Urothelium cell line (cell line): ENCODE data around the gene HCAR3.
"Not testable (repeated sequence)": the region's sequence is repeated elsewhere in the genome, so short reads cannot be mapped to it uniquely, and the experiment has no call there.

Source experiments
- DNase-seq: peaks from one replicate; pipeline ENCODE4 v3.0.0; 2011; ENCODE audit warnings: low spot score, mixed read lengths
- FAIRE-seq: peaks from 2 replicates; lab custom pipeline; 2011; peaks lifted over from hg19 to GRCh38; lab: Jason Lieb, UNC

Gene HCAR3

DNA sequence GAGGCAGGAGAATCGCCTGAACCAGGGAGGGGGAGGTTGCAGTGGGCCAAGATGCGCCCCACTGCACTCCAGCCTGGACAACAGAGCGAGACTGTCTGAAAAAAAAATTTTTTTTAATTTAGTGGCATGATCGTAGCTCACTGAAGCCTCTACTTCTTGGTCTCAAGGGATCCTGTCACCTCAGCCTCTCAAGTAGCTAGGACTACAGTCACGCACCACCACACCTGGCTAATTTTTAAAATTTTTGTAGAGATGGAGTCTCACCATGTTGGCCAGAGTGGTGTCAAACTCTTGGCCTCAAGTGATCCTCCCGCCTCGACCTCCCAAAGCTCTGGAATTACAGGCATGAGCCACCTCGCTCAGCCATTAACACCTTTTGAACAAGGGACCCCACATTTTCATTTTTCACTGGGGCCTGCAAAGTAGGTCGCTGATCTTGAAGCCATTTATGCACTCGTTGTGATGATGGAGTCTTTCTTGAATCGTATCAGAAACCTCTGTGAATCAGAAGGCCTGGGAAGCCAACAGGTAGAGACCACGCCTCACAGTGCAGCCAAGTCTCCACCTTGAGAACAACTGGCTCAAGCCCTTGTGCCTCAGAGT lies 8.1 kb upstream of the HCAR3 start:
- FAIRE-seq (no peak), DNase-seq (no peak)

DNA sequence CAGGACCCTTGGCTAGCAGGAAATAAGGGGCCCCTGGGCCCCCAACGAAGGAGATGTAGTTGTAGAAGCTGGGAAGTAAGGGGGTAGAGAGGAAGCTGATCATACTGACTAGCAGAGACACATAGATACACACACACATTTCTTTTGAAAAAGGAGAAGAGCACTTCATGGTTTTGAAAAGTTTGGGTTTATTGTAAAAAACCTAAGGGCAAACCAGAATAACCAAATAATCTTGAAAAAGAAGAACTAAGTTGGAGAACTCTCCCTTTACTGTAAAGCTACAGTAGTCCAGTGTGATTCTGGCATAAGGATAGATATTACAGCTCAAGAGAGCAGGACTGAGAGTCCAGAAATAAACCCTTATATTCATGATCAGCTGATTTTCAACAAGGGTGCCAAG lies 5.8 kb upstream of the HCAR3 start:
- DNase-seq (no peak), FAIRE-seq (no peak)

DNA sequence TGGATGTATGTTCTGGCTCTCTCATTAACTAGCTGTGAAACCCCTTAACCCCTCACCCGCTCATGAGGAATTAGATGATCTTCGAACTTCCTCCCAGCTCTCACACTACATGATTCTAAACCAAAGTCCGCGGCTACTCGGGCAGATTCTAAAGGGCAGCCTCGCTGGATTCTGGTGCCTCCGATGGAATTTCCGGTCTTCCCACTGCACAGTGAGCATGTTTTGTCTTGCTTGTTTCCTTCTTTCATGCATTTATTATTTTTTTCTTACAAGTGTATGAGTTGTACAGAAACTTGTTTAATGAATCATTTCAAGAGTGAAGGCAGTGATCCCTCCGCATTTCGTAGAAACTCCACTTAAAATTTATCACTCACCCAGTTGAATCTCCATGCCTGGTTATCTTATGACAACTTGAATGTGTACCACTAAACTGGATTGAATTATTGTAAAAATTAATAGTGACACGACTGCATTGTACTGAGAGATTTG lies 4.5 kb upstream of the HCAR3 start:
- FAIRE-seq (no peak), DNase-seq (no peak)

GRCh38 chr12:122715211-122715610 lies 1.4 kb downstream of the HCAR3 start:
- DNase-seq, FAIRE-seq: not testable (repeated sequence)

DNA sequence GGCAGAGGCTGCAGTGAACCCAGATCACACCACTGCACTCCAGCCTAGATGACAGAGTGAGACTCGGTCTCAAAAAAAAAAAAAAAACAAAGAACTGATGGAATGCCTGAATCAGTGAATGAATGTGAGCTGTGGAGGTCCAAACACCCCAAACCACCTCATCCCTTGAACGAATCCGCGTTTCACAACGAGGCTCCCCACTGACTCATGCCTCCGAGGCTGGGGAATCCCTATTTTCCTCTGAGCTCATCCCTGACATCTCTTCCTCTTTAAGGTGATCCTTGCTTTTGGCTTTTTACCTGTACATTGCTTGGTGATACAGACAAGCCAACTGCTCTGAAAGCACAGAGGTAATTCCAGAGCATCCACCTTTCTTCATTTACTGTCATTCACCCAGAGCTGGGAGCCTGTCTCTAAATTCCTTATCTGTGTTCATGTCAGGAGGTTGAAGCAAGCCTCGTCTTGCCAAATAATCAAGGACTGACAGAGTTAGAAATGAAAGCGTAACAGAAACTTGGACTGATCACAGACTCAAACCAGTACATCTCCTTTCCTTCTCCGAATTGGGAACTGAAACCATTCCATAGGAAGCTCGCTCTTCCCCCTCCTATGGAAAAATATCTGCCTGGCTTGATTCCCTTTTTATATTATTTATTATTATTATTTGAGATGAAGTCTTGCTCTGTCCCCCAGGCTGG lies 3.0 kb downstream of the HCAR3 start:
- not testable (repeated sequence) for DNase-seq, FAIRE-seq

DNA sequence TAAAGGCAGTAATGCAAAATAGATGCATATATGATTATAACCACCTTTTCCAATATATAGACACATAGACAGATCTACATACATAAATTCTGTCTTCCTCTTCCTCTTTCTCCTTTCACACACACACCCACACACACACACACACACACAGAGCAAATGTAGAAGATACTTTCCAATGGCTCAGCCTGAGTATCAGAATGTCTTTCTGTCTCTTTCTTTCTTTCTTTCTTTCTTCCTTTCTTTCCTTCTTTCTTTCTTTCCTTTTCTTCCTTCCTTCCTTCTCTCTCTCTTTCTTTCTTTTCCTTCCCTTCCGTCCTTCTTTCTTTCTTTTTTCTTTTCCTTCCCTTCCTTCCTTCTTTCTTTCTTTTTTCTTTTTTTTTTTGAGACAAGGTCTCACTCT lies 5.3 kb downstream of the HCAR3 start:
- not testable (repeated sequence) for DNase-seq, FAIRE-seq

DNA sequence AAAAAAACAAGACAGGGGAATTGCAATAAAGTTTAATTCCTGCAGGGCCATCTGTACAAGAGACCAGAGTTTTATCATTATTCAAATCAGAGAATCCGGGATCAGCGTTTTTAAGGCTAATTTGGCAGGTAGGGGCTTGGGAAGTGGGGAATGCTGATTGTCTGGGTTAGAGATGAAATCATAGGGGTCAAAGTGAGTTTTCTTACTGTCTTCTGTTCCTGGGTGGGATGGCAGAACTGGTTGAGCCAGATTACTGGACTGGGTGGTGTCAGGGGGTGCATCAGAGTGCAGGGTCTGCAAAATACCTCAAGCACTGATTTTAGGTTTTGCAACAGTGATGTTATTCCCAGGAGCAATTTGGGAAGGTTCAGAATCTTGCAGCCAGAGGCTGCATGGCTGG lies 6.3 kb downstream of the HCAR3 start:
- FAIRE-seq, result not testable (repeated sequence)

DNA sequence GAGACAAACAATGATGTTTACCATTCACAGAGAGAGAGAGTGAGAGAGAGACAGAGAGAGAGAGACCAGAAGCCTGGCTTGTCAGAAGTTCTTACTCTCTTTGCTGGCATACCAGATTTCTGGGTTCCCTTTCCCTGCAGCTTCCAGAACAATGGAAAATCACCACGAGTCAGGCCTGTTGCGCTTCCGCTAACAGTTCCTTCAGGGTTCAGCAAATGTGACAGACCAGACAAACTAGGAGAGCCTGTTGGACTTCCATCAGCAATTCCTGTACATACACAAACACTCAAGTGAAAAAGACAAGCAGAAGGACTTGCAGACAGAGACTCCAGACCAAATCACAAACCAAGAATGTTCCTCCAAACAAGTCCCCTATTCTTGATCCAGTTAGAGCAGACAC lies 7.3 kb downstream of the HCAR3 start:
- DNase-seq, FAIRE-seq: not testable (repeated sequence)

More for the DNA sequence above, 6.3 kb downstream of the HCAR3 start:
- not testable (repeated sequence) for DNase-seq

- FAIRE-seq, result not testable (repeated sequence)
Measured at GRCh38 chr12:122703841-122704240, 12.8 kb downstream of the HCAR3 start.

GRCh38 chr12:122702890-122703611 lies 13.6 kb downstream of the HCAR3 start, which contains the start of gene HCAR2:
Gene HCAR2, minus strand, starts transcription at chr12:122703357. Its CDS starts 74 bp downstream, at chr12:122703283.
- not testable (repeated sequence) for FAIRE-seq, DNase-seq

More at GRCh38 chr12:122703841-122704240, 12.8 kb downstream of the HCAR3 start:
- DNase-seq, result not testable (repeated sequence)

DNA sequence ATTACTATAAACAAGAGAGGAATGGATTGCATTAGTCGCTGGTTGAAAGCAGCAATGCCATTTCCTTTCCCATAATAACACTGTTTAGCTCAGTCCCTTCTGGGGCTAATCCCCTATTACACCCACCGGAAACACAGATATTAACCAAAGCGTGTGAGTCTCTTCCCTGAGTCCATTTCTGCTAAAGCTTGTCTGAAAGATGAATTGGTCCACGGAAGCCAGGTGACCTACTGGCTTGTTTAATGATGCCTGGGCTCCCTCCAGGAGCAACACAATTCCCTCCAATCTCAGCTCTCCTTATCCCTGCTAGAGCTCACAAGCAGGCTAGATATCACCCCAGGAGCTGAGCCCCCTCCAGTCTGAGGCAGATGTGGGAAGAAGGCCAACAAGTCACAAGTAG lies 15.1 kb downstream of the HCAR3 start:
- not testable (repeated sequence) for DNase-seq, FAIRE-seq

GRCh38 chr12:122700038-122700710 lies 16.4 kb downstream of the HCAR3 start:
- DNase-seq, FAIRE-seq: not testable (repeated sequence)

DNA sequence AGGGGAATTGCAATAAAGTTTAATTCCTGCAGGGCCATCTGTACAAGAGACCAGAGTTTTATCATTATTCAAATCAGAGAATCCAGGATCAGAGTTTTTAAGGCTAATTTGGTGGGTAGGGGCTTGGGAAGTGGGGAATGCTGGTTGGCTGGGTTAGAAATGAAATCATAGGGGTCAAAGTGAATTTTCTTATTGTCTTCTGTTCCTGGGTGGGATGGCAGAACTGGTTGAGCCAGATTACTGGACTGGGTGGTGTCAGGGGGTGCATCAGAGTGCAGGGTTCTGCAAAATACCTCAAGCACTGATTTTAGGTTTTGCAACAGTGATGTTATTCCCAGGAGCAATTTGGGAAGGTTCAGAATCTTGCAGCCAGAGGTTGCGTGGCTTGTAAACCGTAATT lies 19.7 kb downstream of the HCAR3 start:
- DNase-seq, FAIRE-seq: not testable (repeated sequence)

- FAIRE-seq (no peak), DNase-seq (no peak)
Measured at GRCh38 chr12:122691566-122691965, 25.0 kb downstream of the HCAR3 start.

GRCh38 chr12:122688291-122688690 lies 28.3 kb downstream of the HCAR3 start:
- no peak for DNase-seq
- no peak for FAIRE-seq

GRCh38 chr12:122687086-122687485 lies 29.5 kb downstream of the HCAR3 start:
- DNase-seq (peak; percentile 18), FAIRE-seq (no peak)

- no peak for FAIRE-seq
- no peak for DNase-seq
Measured at GRCh38 chr12:122686538-122686937, 30.1 kb downstream of the HCAR3 start.

DNA sequence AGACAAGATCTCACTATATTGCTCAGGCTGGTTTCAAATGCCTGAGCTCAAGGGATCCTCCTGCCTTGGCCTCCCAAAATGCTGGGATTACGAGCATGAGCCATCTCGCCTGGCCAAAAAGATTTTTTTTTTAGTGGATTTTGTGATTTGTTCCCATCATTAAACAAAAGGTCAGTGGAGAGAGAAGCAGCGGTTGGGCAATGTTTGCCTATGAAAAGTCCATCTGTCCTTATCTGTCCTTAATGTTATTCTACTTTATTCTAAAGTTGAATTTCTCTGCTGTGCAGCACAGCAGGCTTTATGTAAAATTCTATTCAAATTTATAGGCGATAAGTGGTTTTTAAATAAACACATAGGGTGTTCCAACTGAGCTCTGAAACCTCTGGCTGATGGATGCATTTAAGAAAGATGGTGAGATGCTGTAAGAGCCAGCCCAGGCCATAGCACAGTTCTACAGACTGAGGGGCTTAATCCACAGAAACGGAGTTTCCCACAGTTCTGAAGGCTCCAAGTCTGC lies 32.3 kb downstream of the HCAR3 start:
- FAIRE-seq (no peak), DNase-seq (no peak)

DNA sequence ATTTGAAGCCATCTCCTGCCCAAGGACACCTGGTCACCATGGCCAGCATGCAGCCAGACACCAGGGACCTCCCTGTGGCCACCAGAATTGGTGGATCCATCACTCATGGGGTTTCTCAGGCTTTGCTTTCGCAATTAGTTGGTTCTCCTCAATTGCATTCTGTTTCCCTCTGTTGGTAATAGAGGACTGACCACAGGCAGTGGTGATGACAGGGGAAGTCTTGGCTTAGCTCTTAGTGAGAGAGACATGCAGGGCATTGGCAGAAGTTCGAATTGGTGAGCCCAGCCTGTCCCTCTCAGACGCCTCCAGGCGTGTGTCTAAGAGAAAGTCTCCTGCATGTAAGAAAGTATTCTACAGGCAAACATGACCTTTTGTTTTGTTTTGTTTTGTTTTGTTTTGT lies 34.8 kb downstream of the HCAR3 start:
- DNase-seq (no peak), FAIRE-seq (no peak)

DNA sequence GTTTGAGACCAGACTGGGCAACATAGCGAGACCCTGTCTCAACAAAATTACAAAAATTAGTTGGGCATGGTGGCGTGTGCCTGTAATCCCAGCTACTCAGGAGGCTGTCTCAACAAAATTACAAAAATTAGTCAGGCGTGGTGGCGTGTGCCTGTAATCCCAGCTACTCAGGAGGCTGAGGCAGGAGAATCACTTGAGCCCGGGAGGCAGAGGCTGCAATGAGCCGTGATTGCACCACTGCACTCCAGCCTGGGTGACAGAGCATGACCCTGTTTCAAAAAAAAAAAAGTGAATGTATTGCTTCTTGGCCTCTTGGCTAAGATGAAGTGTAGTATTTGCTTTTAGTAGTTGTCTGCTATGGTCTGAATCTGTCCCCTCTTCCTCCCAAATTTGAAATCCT lies 35.6 kb downstream of the HCAR3 start:
- DNase-seq, FAIRE-seq: not testable (repeated sequence)
